ENCODE results near the gene GP1BB.
A peak's percentile ranks its signal among the peaks of the same experiment; 100 is the strongest.

The GP1BB gene

GRCh38 chr22:19745155-19746101 is 22.1 kb downstream of the GP1BB start:
- Histone ChIP-seq H3K9ac (ENCODE audit: low read depth, low read length, poor library complexity) (peak overlapping the region; percentile 44), H3K4me3 (ENCODE audit: low read length in 2 of 2) (no peak overlapping the region), H3K27me3 (ENCODE audit: control insufficient read depth in 3 of 3, insufficient read depth in 3 of 3, low read depth in 1 of 3, low read length in 3 of 3) (peaks cover 0 to 60% (median 1%) of the 10 kb centered on the region in 3 experiments), H3K4me2 (ENCODE audit: insufficient read depth, low read length, poor library complexity, severe bottlenecking) (no peak overlapping the region), H3K23ac (ENCODE audit: low read depth, low read length, poor library complexity) (peak overlapping the region; percentile 97), H3K18ac (ENCODE audit: low read length) (peak overlapping the region; percentile 90), H2BK15ac (ENCODE audit: low read length) (peak overlapping the region; percentile 85), H3K27ac (replicated peaks; ENCODE audit: low read length) (no peak overlapping the region), H3K9me3 (replicated peaks in 1 of 2; ENCODE audit: control insufficient read depth in 2 of 2, insufficient read depth in 1 of 2, low read depth in 1 of 2, low read length in 2 of 2) (no peaks in the 10 kb centered on the region), H3K79me1 (ENCODE audit: low read depth, low read length) (peaks cover 12% of the 10 kb centered on the region), H2BK12ac (ENCODE audit: low read length) (peak overlapping the region; percentile 41), H3K4me1 (ENCODE audit: control insufficient read depth in 2 of 2, insufficient read depth in 1 of 2, low read depth in 1 of 2, low read length in 2 of 2) (peaks cover 15 to 17% of the 10 kb centered on the region in 2 donors), H3K36me3 (replicated peaks in 1 of 2; ENCODE audit: control insufficient read depth in 2 of 2, insufficient read depth in 2 of 2, low read length in 2 of 2) (no peaks in the 10 kb centered on the region), H2BK5ac (ENCODE audit: low read length) (peak overlapping the region; percentile 75), H4K8ac (ENCODE audit: low read depth, low read length) (peak overlapping the region; percentile 82), H2AFZ (ENCODE audit: low read length) (peak overlapping the region; percentile 61), H4K91ac (ENCODE audit: low read depth, low read length, poor library complexity) (no peak overlapping the region), H2BK120ac (ENCODE audit: low read depth, low read length) (no peak overlapping the region), H3K14ac (ENCODE audit: low read length) (peak overlapping the region; percentile 89), H3K4ac (ENCODE audit: low read length) (no peak overlapping the region), H2AK5ac (ENCODE audit: low read depth, low read length) (peak overlapping the region; percentile 30)
- DNase-seq (ENCODE audit: low spot score) = no peak
- no CpG with 5 or more reads among the region's 24 CpGs for WGBS, 2 donors (ENCODE audit: extremely low coverage in 2 of 2, insufficient read length in 2 of 2, insufficient replicate concordance in 1 of 2)

GRCh38 chr22:19746726-19747125 is 23.4 kb downstream of the GP1BB start:
- WGBS, 2 donors (ENCODE audit: extremely low coverage in 2 of 2, insufficient read length in 2 of 2, insufficient replicate concordance in 1 of 2) = no CpG with 5 or more reads among the region's 13 CpGs
- no peaks in the 10 kb centered on the region for H3K9me3 ChIP-seq (replicated peaks in 1 of 2; ENCODE audit: control insufficient read depth in 2 of 2, insufficient read depth in 1 of 2, low read depth in 1 of 2, low read length in 2 of 2)
- H2BK5ac ChIP-seq (ENCODE audit: low read length) = peak overlapping the region; percentile 39
- peaks cover 17 to 23% of the 10 kb centered on the region in 2 donors for H3K4me1 ChIP-seq (ENCODE audit: control insufficient read depth in 2 of 2, insufficient read depth in 1 of 2, low read depth in 1 of 2, low read length in 2 of 2)
- H3K27ac ChIP-seq (replicated peaks; ENCODE audit: low read length) = no peak overlapping the region
- H2AK5ac ChIP-seq (ENCODE audit: low read depth, low read length) = peak overlapping the region; percentile 92
- H3K18ac ChIP-seq (ENCODE audit: low read length) = peak overlapping the region; percentile 90
- H2BK15ac ChIP-seq (ENCODE audit: low read length) = peak overlapping the region; percentile 45
- no peak overlapping the region for H3K4me2 ChIP-seq (ENCODE audit: insufficient read depth, low read length, poor library complexity, severe bottlenecking)
- no peak overlapping the region for H2BK12ac ChIP-seq (ENCODE audit: low read length)
- H3K79me1 ChIP-seq (ENCODE audit: low read depth, low read length) = peaks cover 11% of the 10 kb centered on the region
- DNase-seq (ENCODE audit: low spot score) = no peak
- no peak overlapping the region for H4K91ac ChIP-seq (ENCODE audit: low read depth, low read length, poor library complexity)
- H3K9ac ChIP-seq (ENCODE audit: low read depth, low read length, poor library complexity) = no peak overlapping the region
- peak overlapping the region; percentile 72 for H2BK120ac ChIP-seq (ENCODE audit: low read depth, low read length)
- no peak overlapping the region for H3K4ac ChIP-seq (ENCODE audit: low read length)
- H3K4me3 ChIP-seq (ENCODE audit: low read length in 2 of 2) = no peak overlapping the region
- H3K23ac ChIP-seq (ENCODE audit: low read depth, low read length, poor library complexity) = peak overlapping the region; percentile 97
- H2AFZ ChIP-seq (ENCODE audit: low read length) = peak overlapping the region; percentile 4
- peak overlapping the region; percentile 47 for H3K14ac ChIP-seq (ENCODE audit: low read length)
- no peak overlapping the region for H4K8ac ChIP-seq (ENCODE audit: low read depth, low read length)
- H3K27me3 ChIP-seq (ENCODE audit: control insufficient read depth in 3 of 3, insufficient read depth in 3 of 3, low read depth in 1 of 3, low read length in 3 of 3) = peaks cover 0 to 62% (median 1%) of the 10 kb centered on the region in 3 experiments
- no peaks in the 10 kb centered on the region for H3K36me3 ChIP-seq (replicated peaks in 1 of 2; ENCODE audit: control insufficient read depth in 2 of 2, insufficient read depth in 2 of 2, low read length in 2 of 2)

GRCh38 chr22:19747551-19747950 is 24.2 kb downstream of the GP1BB start:
- no peak overlapping the region for H3K18ac ChIP-seq (ENCODE audit: low read length)
- H3K4me2 ChIP-seq (ENCODE audit: insufficient read depth, low read length, poor library complexity, severe bottlenecking) = no peak overlapping the region
- H4K8ac ChIP-seq (ENCODE audit: low read depth, low read length) = no peak overlapping the region
- H2AK5ac ChIP-seq (ENCODE audit: low read depth, low read length) = peak overlapping the region; percentile 63
- no peak overlapping the region for H4K91ac ChIP-seq (ENCODE audit: low read depth, low read length, poor library complexity)
- no peaks in the 10 kb centered on the region for H3K36me3 ChIP-seq (replicated peaks in 1 of 2; ENCODE audit: control insufficient read depth in 2 of 2, insufficient read depth in 2 of 2, low read length in 2 of 2)
- H2BK5ac ChIP-seq (ENCODE audit: low read length) = peak overlapping the region; percentile 35
- H2BK120ac ChIP-seq (ENCODE audit: low read depth, low read length) = no peak overlapping the region
- no CpG with 5 or more reads among the region's 12 CpGs for WGBS, 2 donors (ENCODE audit: extremely low coverage in 2 of 2, insufficient read length in 2 of 2, insufficient replicate concordance in 1 of 2)
- no peak overlapping the region for H3K14ac ChIP-seq (ENCODE audit: low read length)
- H3K9me3 ChIP-seq (replicated peaks in 1 of 2; ENCODE audit: control insufficient read depth in 2 of 2, insufficient read depth in 1 of 2, low read depth in 1 of 2, low read length in 2 of 2) = no peaks in the 10 kb centered on the region
- H2BK15ac ChIP-seq (ENCODE audit: low read length) = peak overlapping the region; percentile 45
- H3K4me3 ChIP-seq (ENCODE audit: low read length in 2 of 2) = no peak overlapping the region
- no peak overlapping the region for H3K27ac ChIP-seq (replicated peaks; ENCODE audit: low read length)
- peaks cover 17 to 23% of the 10 kb centered on the region in 2 donors for H3K4me1 ChIP-seq (ENCODE audit: control insufficient read depth in 2 of 2, insufficient read depth in 1 of 2, low read depth in 1 of 2, low read length in 2 of 2)
- H3K9ac ChIP-seq (ENCODE audit: low read depth, low read length, poor library complexity) = no peak overlapping the region
- peaks cover 11% of the 10 kb centered on the region for H3K79me1 ChIP-seq (ENCODE audit: low read depth, low read length)
- H3K4ac ChIP-seq (ENCODE audit: low read length) = no peak overlapping the region
- peaks cover 0 to 67% (median 0%) of the 10 kb centered on the region in 3 experiments for H3K27me3 ChIP-seq (ENCODE audit: control insufficient read depth in 3 of 3, insufficient read depth in 3 of 3, low read depth in 1 of 3, low read length in 3 of 3)
- no peak overlapping the region for H2BK12ac ChIP-seq (ENCODE audit: low read length)
- peak overlapping the region; percentile 91 for H3K23ac ChIP-seq (ENCODE audit: low read depth, low read length, poor library complexity)
- H2AFZ ChIP-seq (ENCODE audit: low read length) = no peak overlapping the region
- no peak for DNase-seq (ENCODE audit: low spot score)

GRCh38 chr22:19748139-19748538 is 24.8 kb downstream of the GP1BB start:
- H4K8ac ChIP-seq (ENCODE audit: low read depth, low read length) = no peak overlapping the region
- H2BK5ac ChIP-seq (ENCODE audit: low read length) = no peak overlapping the region
- H3K4me1 ChIP-seq (ENCODE audit: control insufficient read depth in 2 of 2, insufficient read depth in 1 of 2, low read depth in 1 of 2, low read length in 2 of 2) = peaks cover 17 to 29% of the 10 kb centered on the region in 2 donors
- DNase-seq (ENCODE audit: low spot score) = no peak
- no peaks in the 10 kb centered on the region for H3K36me3 ChIP-seq (replicated peaks in 1 of 2; ENCODE audit: control insufficient read depth in 2 of 2, insufficient read depth in 2 of 2, low read length in 2 of 2)
- H3K9ac ChIP-seq (ENCODE audit: low read depth, low read length, poor library complexity) = no peak overlapping the region
- no CpG with 5 or more reads among the region's 4 CpGs for WGBS, 2 donors (ENCODE audit: extremely low coverage in 2 of 2, insufficient read length in 2 of 2, insufficient replicate concordance in 1 of 2)
- no peak overlapping the region for H3K4me2 ChIP-seq (ENCODE audit: insufficient read depth, low read length, poor library complexity, severe bottlenecking)
- no peak overlapping the region for H3K27ac ChIP-seq (replicated peaks; ENCODE audit: low read length)
- peaks cover 0 to 2% of the 10 kb centered on the region in 2 donors for H3K9me3 ChIP-seq (replicated peaks in 1 of 2; ENCODE audit: control insufficient read depth in 2 of 2, insufficient read depth in 1 of 2, low read depth in 1 of 2, low read length in 2 of 2)
- no peak overlapping the region for H2BK120ac ChIP-seq (ENCODE audit: low read depth, low read length)
- H2BK15ac ChIP-seq (ENCODE audit: low read length) = no peak overlapping the region
- no peak overlapping the region for H2AFZ ChIP-seq (ENCODE audit: low read length)
- no peak overlapping the region for H4K91ac ChIP-seq (ENCODE audit: low read depth, low read length, poor library complexity)
- H2BK12ac ChIP-seq (ENCODE audit: low read length) = no peak overlapping the region
- H2AK5ac ChIP-seq (ENCODE audit: low read depth, low read length) = no peak overlapping the region
- H3K23ac ChIP-seq (ENCODE audit: low read depth, low read length, poor library complexity) = peak overlapping the region; percentile 91
- H3K27me3 ChIP-seq (ENCODE audit: control insufficient read depth in 3 of 3, insufficient read depth in 3 of 3, low read depth in 1 of 3, low read length in 3 of 3) = peaks cover 0 to 67% (median 5%) of the 10 kb centered on the region in 3 experiments
- no peak overlapping the region for H3K4ac ChIP-seq (ENCODE audit: low read length)
- no peak overlapping the region for H3K4me3 ChIP-seq (ENCODE audit: low read length in 2 of 2)
- peak overlapping the region; percentile 12 for H3K14ac ChIP-seq (ENCODE audit: low read length)
- H3K18ac ChIP-seq (ENCODE audit: low read length) = peak overlapping the region; percentile 27
- H3K79me1 ChIP-seq (ENCODE audit: low read depth, low read length) = peaks cover 11% of the 10 kb centered on the region
